Measurements from ENCODE around the gene P2RY8.
A peak's percentile ranks its signal among the peaks of the same experiment; 100 is the strongest.
"Not testable (repeated sequence)": the region's sequence is repeated elsewhere in the genome, so short reads cannot be mapped to it uniquely, and the experiment has no call there.

P2RY8 gene

DNA sequence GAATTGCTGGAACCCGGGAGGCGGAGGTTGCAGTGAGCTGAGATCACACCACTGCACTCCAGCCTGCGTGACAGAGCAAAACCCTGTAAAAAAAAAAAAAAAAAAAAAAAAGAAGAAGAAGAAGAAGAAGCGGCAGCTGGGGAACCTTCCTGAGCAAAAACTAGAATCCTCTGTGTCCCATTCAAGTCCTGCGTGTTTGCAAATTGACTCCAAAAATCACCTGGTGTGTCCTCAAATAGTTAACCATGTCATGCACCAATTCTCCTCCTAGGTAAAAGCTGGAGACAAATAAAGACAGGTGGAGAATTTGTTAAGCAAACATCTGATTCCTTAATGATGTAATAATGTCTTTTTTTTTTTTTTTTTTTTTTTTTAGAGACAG is 52.4 kb downstream of the P2RY8 start:
- TF ChIP-seq EZH2phosphoT487 (IDR thresholded peaks at IDR 0.05; ENCODE audit: borderline replicate concordance, low read length), result no peak
- no peak for TF ChIP-seq CTCF (IDR thresholded peaks at IDR 0.05; ENCODE audit: low read depth, low read length, poor library complexity, severe bottlenecking)
- Histone ChIP-seq H3K9me2 (replicated peaks; ENCODE audit: control insufficient read depth, low read length) (no peaks in the 10 kb centered on the region), H3K9me3 (ENCODE audit: control insufficient read depth, insufficient read depth, low read length) (peaks cover 3% of the 10 kb centered on the region; the same call in 1 of the 2 replicates), H3K79me2 (ENCODE audit: control insufficient read depth, low read length) (peaks cover 77% of the 10 kb centered on the region), H3K4me2 (ENCODE audit: low read length) (peak overlapping the region; percentile 65), H3K27me3 (ENCODE audit: control insufficient read depth, low read length) (no peaks in the 10 kb centered on the region), H3K36me3 (ENCODE audit: control insufficient read depth, low read length) (peaks cover 86% of the 10 kb centered on the region), H3K4me1 (ENCODE audit: control insufficient read depth, low read length) (peaks cover 95% of the 10 kb centered on the region), H3F3A (ENCODE audit: control insufficient read depth, insufficient read depth) (peaks cover 87% of the 10 kb centered on the region), H3K27ac (ENCODE audit: low read depth, low read length) (peak overlapping the region; percentile 100), H4K20me1 (ENCODE audit: control insufficient read depth, insufficient read depth, low read depth, low read length) (peaks cover 15% of the 10 kb centered on the region), H3K4me3 (ENCODE audit: low read length) (peak overlapping the region; percentile 54)

- H3K9me3 ChIP-seq (ENCODE audit: control insufficient read depth, insufficient read depth, low read length), result peaks cover 3% of the 10 kb centered on the region; the same call in 1 of the 2 replicates
- peaks cover 12% of the 10 kb centered on the region for H4K20me1 ChIP-seq (ENCODE audit: control insufficient read depth, insufficient read depth, low read depth, low read length)
- peak overlapping the region; percentile 100 for H3K27ac ChIP-seq (ENCODE audit: low read depth, low read length)
- H3F3A ChIP-seq (ENCODE audit: control insufficient read depth, insufficient read depth), result peaks cover 83% of the 10 kb centered on the region
- peak overlapping the region; percentile 65 for H3K4me2 ChIP-seq (ENCODE audit: low read length)
- peaks cover 77% of the 10 kb centered on the region for H3K79me2 ChIP-seq (ENCODE audit: control insufficient read depth, low read length)
- peaks cover 95% of the 10 kb centered on the region for H3K4me1 ChIP-seq (ENCODE audit: control insufficient read depth, low read length)
- no peaks in the 10 kb centered on the region for H3K27me3 ChIP-seq (ENCODE audit: control insufficient read depth, low read length)
- no peaks in the 10 kb centered on the region for H3K9me2 ChIP-seq (replicated peaks; ENCODE audit: control insufficient read depth, low read length)
- peak overlapping the region; percentile 47 for H3K4me3 ChIP-seq (ENCODE audit: low read length)
- TF ChIP-seq CTCF (IDR thresholded peaks at IDR 0.05; ENCODE audit: low read depth, low read length, poor library complexity, severe bottlenecking), result no peak
- no peak for TF ChIP-seq EZH2phosphoT487 (IDR thresholded peaks at IDR 0.05; ENCODE audit: borderline replicate concordance, low read length)
- H3K36me3 ChIP-seq (ENCODE audit: control insufficient read depth, low read length), result peaks cover 86% of the 10 kb centered on the region
Observed at GRCh38 chrX:1483843-1484637, 52.9 kb downstream of the P2RY8 start.

DNA sequence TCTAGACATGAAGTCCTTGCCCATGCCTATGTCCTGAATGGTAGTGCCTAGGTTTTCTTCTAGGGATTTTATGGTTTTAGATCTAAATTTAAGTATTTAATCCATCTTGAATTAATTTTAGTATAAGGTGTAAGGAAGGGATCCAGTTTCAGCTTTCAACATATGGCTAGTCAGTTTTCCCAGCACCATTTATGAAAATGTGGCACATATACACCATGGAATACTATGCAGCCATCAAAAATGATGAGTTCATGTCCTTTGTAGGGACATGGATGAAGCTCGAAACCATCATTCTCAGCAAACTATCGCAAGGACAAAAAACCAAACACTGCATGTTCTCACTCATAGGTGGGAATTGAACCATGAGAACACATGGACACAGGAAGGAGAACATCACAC is 54.5 kb downstream of the P2RY8 start:
- H3K79me2 ChIP-seq (ENCODE audit: control insufficient read depth, low read length), result peaks cover 77% of the 10 kb centered on the region
- H3K9me2 ChIP-seq (replicated peaks; ENCODE audit: control insufficient read depth, low read length); H4K20me1 ChIP-seq (ENCODE audit: control insufficient read depth, insufficient read depth, low read depth, low read length); H3K9me3 ChIP-seq (ENCODE audit: control insufficient read depth, insufficient read depth, low read length); H3K27me3 ChIP-seq (ENCODE audit: control insufficient read depth, low read length): not testable (repeated sequence)
- H3K4me3 ChIP-seq (ENCODE audit: low read length), result peak overlapping the region; percentile 66
- H3F3A ChIP-seq (ENCODE audit: control insufficient read depth, insufficient read depth), result peaks cover 76% of the 10 kb centered on the region
- H3K36me3 ChIP-seq (ENCODE audit: control insufficient read depth, low read length), result peaks cover 85% of the 10 kb centered on the region
- H3K4me1 ChIP-seq (ENCODE audit: control insufficient read depth, low read length), result peaks cover 95% of the 10 kb centered on the region
- peak overlapping the region; percentile 97 for H3K4me2 ChIP-seq (ENCODE audit: low read length)
- H3K27ac ChIP-seq (ENCODE audit: low read depth, low read length), result peak overlapping the region; percentile 100

All from DOHH2 (cell line).